ENCODE results near the gene HFM1.

The HFM1 gene

DNA sequence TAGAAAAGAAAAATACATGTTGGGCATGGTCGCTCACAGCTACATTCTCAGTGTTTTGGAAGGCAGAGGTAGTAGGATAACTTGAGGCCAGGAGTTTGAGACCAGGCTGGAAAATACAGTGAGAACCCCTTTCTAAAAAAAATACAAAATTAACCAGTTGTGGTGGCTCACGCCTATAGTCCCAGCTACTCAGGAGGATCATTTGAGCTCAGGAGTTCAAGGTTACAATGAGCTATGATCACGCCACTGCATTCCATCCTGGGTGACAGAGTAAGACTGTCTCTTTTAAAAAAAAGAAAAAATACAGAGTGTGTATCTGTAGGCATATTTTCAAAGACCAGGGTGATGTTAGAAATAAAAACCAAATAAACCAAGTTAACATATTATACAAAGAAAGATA lies 57.8 kb downstream of the HFM1 start:
- Histone ChIP-seq H3K27ac (ENCODE audit: low read depth, low read length) (no peak overlapping the region), H4K20me1 (ENCODE audit: control insufficient read depth, insufficient read depth, low read depth, low read length) (no peaks in the 10 kb centered on the region), H3K36me3 (ENCODE audit: control insufficient read depth, low read length) (no peaks in the 10 kb centered on the region), H3K4me3 (ENCODE audit: low read length) (no peak overlapping the region), H3K4me2 (ENCODE audit: low read length) (no peak overlapping the region), H3K79me2 (ENCODE audit: control insufficient read depth, low read length) (no peaks in the 10 kb centered on the region), H3K4me1 (ENCODE audit: control insufficient read depth, low read length) (no peaks in the 10 kb centered on the region), H3K27me3 (ENCODE audit: control insufficient read depth, low read length) (no peaks in the 10 kb centered on the region), H3K9me2 (replicated peaks; ENCODE audit: control insufficient read depth, low read length) (no peaks in the 10 kb centered on the region), H3F3A (ENCODE audit: control insufficient read depth, insufficient read depth) (no peaks in the 10 kb centered on the region), H3K9me3 (ENCODE audit: control insufficient read depth, insufficient read depth, low read length) (no peaks in the 10 kb centered on the region)
- no peak for TF ChIP-seq EZH2phosphoT487 (IDR thresholded peaks at IDR 0.05; ENCODE audit: borderline replicate concordance, low read length)
- TF ChIP-seq, protein P1, sequence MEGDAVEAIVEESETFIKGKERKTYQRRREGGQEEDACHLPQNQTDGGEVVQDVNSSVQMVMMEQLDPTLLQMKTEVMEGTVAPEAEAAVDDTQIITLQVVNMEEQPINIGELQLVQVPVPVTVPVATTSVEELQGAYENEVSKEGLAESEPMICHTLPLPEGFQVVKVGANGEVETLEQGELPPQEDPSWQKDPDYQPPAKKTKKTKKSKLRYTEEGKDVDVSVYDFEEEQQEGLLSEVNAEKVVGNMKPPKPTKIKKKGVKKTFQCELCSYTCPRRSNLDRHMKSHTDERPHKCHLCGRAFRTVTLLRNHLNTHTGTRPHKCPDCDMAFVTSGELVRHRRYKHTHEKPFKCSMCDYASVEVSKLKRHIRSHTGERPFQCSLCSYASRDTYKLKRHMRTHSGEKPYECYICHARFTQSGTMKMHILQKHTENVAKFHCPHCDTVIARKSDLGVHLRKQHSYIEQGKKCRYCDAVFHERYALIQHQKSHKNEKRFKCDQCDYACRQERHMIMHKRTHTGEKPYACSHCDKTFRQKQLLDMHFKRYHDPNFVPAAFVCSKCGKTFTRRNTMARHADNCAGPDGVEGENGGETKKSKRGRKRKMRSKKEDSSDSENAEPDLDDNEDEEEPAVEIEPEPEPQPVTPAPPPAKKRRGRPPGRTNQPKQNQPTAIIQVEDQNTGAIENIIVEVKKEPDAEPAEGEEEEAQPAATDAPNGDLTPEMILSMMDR (IDR thresholded peaks at IDR 0.05; ENCODE audit: low read depth, low read length, poor library complexity, severe bottlenecking): no peak

DNA sequence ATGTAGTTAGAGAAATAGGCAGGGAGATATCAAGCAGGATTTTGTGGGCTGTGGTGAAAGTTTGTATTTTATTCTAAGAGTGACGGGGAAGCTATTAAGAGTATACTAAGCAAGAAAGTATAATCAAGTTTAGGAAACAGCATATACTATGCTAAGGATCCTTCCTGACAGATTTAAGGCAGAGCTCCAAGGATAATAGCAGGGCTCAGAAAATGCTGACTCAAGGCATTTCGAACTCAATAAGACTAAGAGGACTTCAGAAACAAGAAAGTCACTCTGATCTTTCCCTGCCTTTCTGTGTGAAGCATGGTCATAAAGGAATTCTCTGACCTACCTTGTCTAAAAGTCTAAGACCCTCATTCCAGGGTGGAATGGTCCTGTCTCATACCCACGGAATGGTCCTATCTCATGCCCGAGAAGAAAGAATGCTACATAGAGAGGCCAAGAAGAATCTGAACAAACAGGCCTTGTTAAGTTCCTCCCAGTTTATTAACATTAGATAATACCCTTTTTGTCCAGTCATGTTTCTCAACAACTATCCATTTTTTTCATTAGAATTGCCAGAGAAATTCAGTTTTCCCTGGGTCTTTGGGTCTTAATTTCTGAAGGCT lies 59.1 kb downstream of the HFM1 start:
- H3K4me2 ChIP-seq (ENCODE audit: low read length): no peak overlapping the region
- no peaks in the 10 kb centered on the region for H3K4me1 ChIP-seq (ENCODE audit: control insufficient read depth, low read length)
- no peak overlapping the region for H3K4me3 ChIP-seq (ENCODE audit: low read length)
- no peaks in the 10 kb centered on the region for H3F3A ChIP-seq (ENCODE audit: control insufficient read depth, insufficient read depth)
- H3K36me3 ChIP-seq (ENCODE audit: control insufficient read depth, low read length): no peaks in the 10 kb centered on the region
- no peak overlapping the region for H3K27ac ChIP-seq (ENCODE audit: low read depth, low read length)
- H3K79me2 ChIP-seq (ENCODE audit: control insufficient read depth, low read length): no peaks in the 10 kb centered on the region
- no peaks in the 10 kb centered on the region for H3K9me3 ChIP-seq (ENCODE audit: control insufficient read depth, insufficient read depth, low read length)
- H4K20me1 ChIP-seq (ENCODE audit: control insufficient read depth, insufficient read depth, low read depth, low read length): no peaks in the 10 kb centered on the region
- no peaks in the 10 kb centered on the region for H3K27me3 ChIP-seq (ENCODE audit: control insufficient read depth, low read length)
- no peaks in the 10 kb centered on the region for H3K9me2 ChIP-seq (replicated peaks; ENCODE audit: control insufficient read depth, low read length)
- TF ChIP-seq EZH2phosphoT487 (IDR thresholded peaks at IDR 0.05; ENCODE audit: borderline replicate concordance, low read length): no peak
- TF ChIP-seq, protein P1 (IDR thresholded peaks at IDR 0.05; ENCODE audit: low read depth, low read length, poor library complexity, severe bottlenecking): no peak

DNA sequence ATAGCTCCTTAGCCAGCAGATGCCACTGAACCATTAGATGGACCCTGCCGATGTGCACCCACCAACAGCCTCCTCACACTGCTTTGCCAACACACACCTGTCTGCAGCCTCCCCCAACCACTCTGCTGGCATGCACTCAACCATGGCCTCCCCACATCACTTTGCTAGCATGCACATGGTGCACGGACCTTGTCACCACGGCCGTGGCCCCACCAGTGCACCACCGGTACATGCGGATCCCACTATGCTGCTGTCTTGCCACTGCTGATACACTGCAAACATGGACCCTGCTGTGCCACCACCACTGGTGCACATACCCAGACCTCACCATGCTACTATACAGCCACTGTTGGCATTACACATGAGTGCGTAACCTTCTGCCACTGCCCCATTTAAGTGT lies 66.1 kb downstream of the HFM1 start:
- Histone ChIP-seq H3K79me2 (ENCODE audit: control insufficient read depth, low read length) (no peaks in the 10 kb centered on the region), H3K9me3 (ENCODE audit: control insufficient read depth, insufficient read depth, low read length) (no peaks in the 10 kb centered on the region), H3K4me2 (ENCODE audit: low read length) (no peak overlapping the region), H3K4me3 (ENCODE audit: low read length) (no peak overlapping the region), H3K27ac (ENCODE audit: low read depth, low read length) (no peak overlapping the region), H3F3A (ENCODE audit: control insufficient read depth, insufficient read depth) (no peaks in the 10 kb centered on the region), H3K9me2 (replicated peaks; ENCODE audit: control insufficient read depth, low read length) (no peaks in the 10 kb centered on the region), H4K20me1 (ENCODE audit: control insufficient read depth, insufficient read depth, low read depth, low read length) (no peaks in the 10 kb centered on the region), H3K27me3 (ENCODE audit: control insufficient read depth, low read length) (no peaks in the 10 kb centered on the region), H3K36me3 (ENCODE audit: control insufficient read depth, low read length) (no peaks in the 10 kb centered on the region), H3K4me1 (ENCODE audit: control insufficient read depth, low read length) (no peaks in the 10 kb centered on the region)
- TF ChIP-seq, protein P1 (IDR thresholded peaks at IDR 0.05; ENCODE audit: low read depth, low read length, poor library complexity, severe bottlenecking): peak; percentile 8
- no peak for TF ChIP-seq EZH2phosphoT487 (IDR thresholded peaks at IDR 0.05; ENCODE audit: borderline replicate concordance, low read length)

Data from DOHH2 (cell line).